ENCODE results near the gene MEI4.

DNA sequence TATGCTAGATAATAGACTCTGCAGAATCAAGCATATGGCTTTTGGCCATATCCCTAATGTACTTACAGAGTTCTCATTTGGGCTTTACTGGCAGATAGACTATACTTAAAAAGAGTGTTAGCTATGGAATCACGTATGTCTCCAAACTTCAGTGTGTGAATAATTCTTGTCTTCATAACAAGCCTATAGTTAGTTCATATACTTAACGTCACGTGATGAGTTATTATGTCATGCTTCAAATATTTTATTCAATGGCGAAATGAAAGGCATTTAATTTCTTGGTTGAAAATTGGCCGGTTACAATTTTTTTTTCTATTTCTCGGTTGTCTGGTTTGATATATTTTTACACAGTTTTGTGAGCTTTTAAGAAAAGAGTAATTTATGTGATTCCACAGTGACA lies 62.7 kb downstream of the MEI4 start:
- TF ChIP-seq CTCF (conservative IDR thresholded peaks at IDR 0.05; ENCODE audit: low read depth, low read length) (no peak), MAFK (IDR thresholded peaks at IDR 0.05; ENCODE audit: low read depth, low read length) (no peak), POLR2A (IDR thresholded peaks at IDR 0.05; ENCODE audit: low read depth, low read length) (no peak)
- TF ChIP-seq, protein P1, sequence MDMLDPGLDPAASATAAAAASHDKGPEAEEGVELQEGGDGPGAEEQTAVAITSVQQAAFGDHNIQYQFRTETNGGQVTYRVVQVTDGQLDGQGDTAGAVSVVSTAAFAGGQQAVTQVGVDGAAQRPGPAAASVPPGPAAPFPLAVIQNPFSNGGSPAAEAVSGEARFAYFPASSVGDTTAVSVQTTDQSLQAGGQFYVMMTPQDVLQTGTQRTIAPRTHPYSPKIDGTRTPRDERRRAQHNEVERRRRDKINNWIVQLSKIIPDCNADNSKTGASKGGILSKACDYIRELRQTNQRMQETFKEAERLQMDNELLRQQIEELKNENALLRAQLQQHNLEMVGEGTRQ (IDR thresholded peaks at IDR 0.05; ENCODE audit: low read depth, low read length) = no peak
